Activated T-helper 17 cell treated with anti-CD3 and anti-CD28 coated beads, Interleukin-2, amount 50 U/mL, for 72 hours (primary cell): ENCODE results near the gene ANKUB1. TPM values are rescaled to one million over a fixed set of nuclear protein-coding genes. Genes with fewer than 3 reads are reported as not detected.

Experiments
- ATAC-seq: fragments of 150-1000 bp; cut with Tn5 transposase; replicated peaks from 2 replicates; pipeline ENCODE4 v1.10.0; 2021; ENCODE audit warnings: mild to moderate bottlenecking, moderate library complexity
- H3K27ac Mint-ChIP-seq: one replicate; pipeline ENCODE4 v1.8.0; 2022; ENCODE audit warnings: mixed read lengths
- H3K27me3 Mint-ChIP-seq: one replicate; pipeline ENCODE4 v1.8.0; 2022; ENCODE audit warnings: mixed read lengths
- H3K36me3 Mint-ChIP-seq: one replicate; pipeline ENCODE4 v1.8.0; 2022; ENCODE audit warnings: low read depth, mild to moderate bottlenecking, mixed read lengths
- H3K4me1 Mint-ChIP-seq: one replicate; pipeline ENCODE4 v1.8.0; 2022; ENCODE audit warnings: mixed read lengths
- H3K4me3 Mint-ChIP-seq: one replicate; pipeline ENCODE4 v1.8.0; 2022; ENCODE audit warnings: mild to moderate bottlenecking, mixed read lengths
- H3K9me3 Mint-ChIP-seq: one replicate; pipeline ENCODE4 v1.8.0; 2022; ENCODE audit warnings: mixed read lengths
- total RNA-seq, 2 donors: library from RNA; stranded (reverse); gene quantifications; one replicate each; pipeline ENCODE4 v1.2.3, GENCODE V29; 2022

ANKUB1 gene
- total RNA-seq, 2 donors from 2014 or later: not detected

DNA sequence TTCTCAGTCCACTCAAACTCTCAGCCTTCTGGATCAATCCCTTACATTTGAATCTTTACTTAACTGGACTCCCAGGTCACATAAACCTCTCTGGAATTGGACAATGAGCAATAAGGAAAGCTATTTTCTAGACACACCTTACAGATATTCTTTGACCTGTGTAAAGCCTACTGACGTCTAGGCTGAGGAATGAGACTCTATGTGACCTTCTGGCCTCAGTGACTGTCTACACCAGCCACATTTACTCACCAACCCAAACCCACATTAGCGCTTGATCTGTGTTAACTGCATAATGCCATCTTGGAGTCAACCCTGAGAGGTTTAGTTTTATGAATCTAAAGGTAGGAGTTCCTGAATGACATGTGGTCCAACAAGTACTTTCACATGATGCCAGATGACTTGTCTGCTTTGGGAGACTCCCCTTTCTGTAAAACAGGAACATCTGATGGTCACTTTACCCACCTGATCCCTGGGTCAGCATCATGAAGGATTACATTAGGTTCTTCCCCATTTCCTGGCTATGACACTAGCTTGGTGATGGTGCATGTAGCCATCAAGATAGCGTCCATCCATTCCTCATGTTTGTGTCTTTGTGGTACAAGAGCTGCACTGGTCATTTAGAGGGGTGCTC, 28.7 kb downstream of the ANKUB1 start:
- Mint-ChIP-seq H3K27me3 (peaks cover 12% of the 10 kb centered on the region), H3K4me1 (no peaks in the 10 kb centered on the region), H3K36me3 (no peaks in the 10 kb centered on the region), H3K9me3 (no peaks in the 10 kb centered on the region), H3K27ac (no peak overlapping the region), H3K4me3 (no peak overlapping the region)
- peak; percentile 21 for ATAC-seq

- H3K27ac Mint-ChIP-seq: no peak overlapping the region
- no peak for ATAC-seq
- H3K27me3 Mint-ChIP-seq: peaks cover 3% of the 10 kb centered on the region
- H3K36me3 Mint-ChIP-seq: peaks cover 23% of the 10 kb centered on the region
- no peaks in the 10 kb centered on the region for H3K9me3 Mint-ChIP-seq
- H3K4me3 Mint-ChIP-seq: peak overlapping the region; percentile 96
- no peaks in the 10 kb centered on the region for H3K4me1 Mint-ChIP-seq
Measured at GRCh38 chr3:149753717-149754116, 38.6 kb downstream of the ANKUB1 start.

DNA sequence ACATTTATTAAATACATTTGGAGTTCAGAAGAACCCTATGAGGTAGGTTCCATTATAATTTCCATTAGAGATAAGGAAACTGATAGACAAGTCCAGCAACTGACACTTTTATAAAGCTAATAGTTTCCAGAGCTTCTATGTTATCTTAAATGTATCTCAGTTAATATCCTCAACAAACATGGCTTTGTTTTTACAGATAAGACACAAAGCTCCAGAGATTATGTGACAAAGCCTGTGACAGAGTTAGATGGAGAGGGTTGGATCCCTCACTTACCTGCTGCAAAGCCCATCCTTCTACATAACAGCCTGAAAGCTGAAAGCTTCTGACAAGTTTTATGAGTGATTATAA, 39.6 kb downstream of the ANKUB1 start:
- peaks cover 32% of the 10 kb centered on the region for H3K36me3 Mint-ChIP-seq
- H3K27ac Mint-ChIP-seq: peak overlapping the region; percentile 95
- no peak for ATAC-seq
- peak overlapping the region; percentile 96 for H3K4me3 Mint-ChIP-seq
- H3K27me3 Mint-ChIP-seq: no peaks in the 10 kb centered on the region
- H3K4me1 Mint-ChIP-seq: peaks cover 8% of the 10 kb centered on the region
- H3K9me3 Mint-ChIP-seq: no peaks in the 10 kb centered on the region

DNA sequence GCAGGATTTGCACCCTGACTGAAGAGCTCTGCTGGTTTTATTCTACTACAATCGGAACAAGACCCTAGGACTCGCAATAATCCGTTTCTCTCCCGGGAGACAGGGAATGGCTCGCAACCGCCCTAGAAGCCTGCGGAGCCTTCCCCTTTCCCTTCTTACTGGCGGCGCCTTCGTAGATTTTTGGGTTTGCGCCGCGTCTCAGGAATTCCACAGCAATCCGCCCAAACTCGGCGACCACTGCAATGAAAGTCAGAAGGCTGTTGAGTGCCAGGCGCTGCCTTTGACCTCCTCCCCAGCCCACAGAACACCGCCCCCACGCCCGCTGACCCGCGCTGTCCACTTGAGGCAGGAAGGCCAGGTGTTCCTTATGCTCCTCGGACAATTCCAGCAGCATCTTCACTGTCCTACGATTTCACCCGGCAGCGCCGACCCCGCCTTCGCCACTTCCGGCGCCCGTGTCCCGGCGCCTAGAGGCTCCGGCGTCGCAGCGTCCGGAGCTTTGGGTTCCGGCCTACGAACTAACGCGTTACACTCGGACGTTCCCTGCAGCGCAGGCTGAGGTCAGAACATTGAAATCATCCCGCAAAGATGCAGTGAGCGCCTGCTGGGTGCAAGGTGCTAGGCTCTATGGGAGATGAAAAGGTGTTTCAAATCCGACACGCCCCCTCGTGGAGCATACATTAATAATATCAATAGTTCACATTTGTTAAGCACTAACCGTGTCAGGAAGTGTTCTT, 40.1 kb downstream of the ANKUB1 start, which contains the start of gene COMMD2:
Gene COMMD2, minus strand, starts transcription at position 439 of the 737 bp plus-strand sequence. Its CDS starts 45 bp downstream, at position 394.
- Mint-ChIP-seq H3K27ac (peak within 1 kb of the TSS; percentile 95), H3K4me3 (peak within 1 kb of the TSS; percentile 96), H3K4me1 (peaks cover 11% of the 10 kb centered on the region), H3K36me3 (peaks cover 38% of the 10 kb centered on the region), H3K9me3 (no peaks in the 10 kb centered on the region), H3K27me3 (no peaks in the 10 kb centered on the region)
- peak; percentile 99 for ATAC-seq

DNA sequence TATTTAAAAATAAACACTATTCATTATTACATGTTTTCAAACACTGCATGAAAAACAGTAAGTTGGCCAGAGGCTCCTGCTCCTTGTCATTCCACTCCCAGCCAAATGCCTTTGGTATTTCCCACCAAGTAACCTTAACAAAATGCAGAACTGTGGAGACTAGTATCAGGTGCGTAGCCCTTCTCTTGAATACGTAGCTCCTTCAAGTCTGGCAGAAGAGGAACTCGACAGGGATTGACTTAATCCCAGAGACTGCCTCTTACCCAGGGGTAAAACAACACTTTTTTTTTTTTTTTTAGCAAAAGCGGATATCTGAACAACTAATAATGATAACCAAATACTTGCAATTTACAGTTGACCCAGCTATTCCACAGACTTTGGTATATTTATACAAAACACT, 40.8 kb downstream of the ANKUB1 start:
- Mint-ChIP-seq H3K36me3 (peaks cover 44% of the 10 kb centered on the region), H3K27ac (peak overlapping the region; percentile 95), H3K4me1 (peaks cover 14% of the 10 kb centered on the region), H3K4me3 (peak overlapping the region; percentile 96), H3K27me3 (no peaks in the 10 kb centered on the region), H3K9me3 (no peaks in the 10 kb centered on the region)
- ATAC-seq: no peak

- ATAC-seq: no peak
- H3K9me3 Mint-ChIP-seq: no peaks in the 10 kb centered on the region
- H3K27me3 Mint-ChIP-seq: no peaks in the 10 kb centered on the region
- no peak overlapping the region for H3K4me3 Mint-ChIP-seq
- H3K36me3 Mint-ChIP-seq: peaks cover 96% of the 10 kb centered on the region
- no peak overlapping the region for H3K27ac Mint-ChIP-seq
- peaks cover 21% of the 10 kb centered on the region for H3K4me1 Mint-ChIP-seq
Measured at GRCh38 chr3:149744606-149745005, 47.7 kb downstream of the ANKUB1 start.

GRCh38 chr3:149744151-149744550, 48.2 kb downstream of the ANKUB1 start:
- no peak for ATAC-seq
- Mint-ChIP-seq H3K4me3 (no peak overlapping the region), H3K9me3 (no peaks in the 10 kb centered on the region), H3K36me3 (peaks cover 96% of the 10 kb centered on the region), H3K27ac (no peak overlapping the region), H3K27me3 (no peaks in the 10 kb centered on the region), H3K4me1 (peaks cover 21% of the 10 kb centered on the region)

DNA sequence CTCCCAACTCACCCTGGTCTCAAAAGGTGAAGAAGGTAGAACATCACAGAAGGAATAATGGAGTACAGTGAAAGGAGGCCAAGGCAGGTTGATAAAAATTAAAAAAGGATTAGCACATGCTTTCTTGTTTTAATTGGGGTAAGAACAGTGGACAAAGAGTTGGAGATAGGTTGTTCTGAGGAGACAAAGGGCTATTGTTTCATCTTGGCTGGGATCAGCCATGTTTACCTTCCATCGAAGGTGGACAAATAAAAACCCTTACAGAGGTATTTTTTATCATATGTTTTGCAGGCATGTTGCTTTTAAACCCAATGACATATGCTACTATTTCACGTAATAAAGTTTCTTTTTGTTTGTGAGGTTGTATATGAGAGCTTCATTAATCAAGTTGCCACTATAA, 53.0 kb downstream of the ANKUB1 start:
- Mint-ChIP-seq H3K27me3 (no peaks in the 10 kb centered on the region), H3K4me1 (no peaks in the 10 kb centered on the region), H3K9me3 (no peaks in the 10 kb centered on the region), H3K27ac (peak overlapping the region; percentile 18), H3K4me3 (no peak overlapping the region), H3K36me3 (peaks cover 62% of the 10 kb centered on the region)
- no peak for ATAC-seq

- peak; percentile 81 for ATAC-seq
- Mint-ChIP-seq H3K36me3 (peaks cover 56% of the 10 kb centered on the region), H3K27ac (peak overlapping the region; percentile 18), H3K9me3 (no peaks in the 10 kb centered on the region), H3K4me3 (no peak overlapping the region), H3K4me1 (no peaks in the 10 kb centered on the region), H3K27me3 (no peaks in the 10 kb centered on the region)
Measured at GRCh38 chr3:149738876-149739275, 53.5 kb downstream of the ANKUB1 start.

GRCh38 chr3:149736953-149737205, 55.5 kb downstream of the ANKUB1 start:
- H3K9me3 Mint-ChIP-seq: no peaks in the 10 kb centered on the region
- H3K36me3 Mint-ChIP-seq: peaks cover 40% of the 10 kb centered on the region
- ATAC-seq: no peak
- H3K27ac Mint-ChIP-seq: no peak overlapping the region
- no peak overlapping the region for H3K4me3 Mint-ChIP-seq
- no peaks in the 10 kb centered on the region for H3K27me3 Mint-ChIP-seq
- H3K4me1 Mint-ChIP-seq: no peaks in the 10 kb centered on the region

- Mint-ChIP-seq H3K9me3 (no peaks in the 10 kb centered on the region), H3K36me3 (peaks cover 35% of the 10 kb centered on the region), H3K4me3 (no peak overlapping the region), H3K27me3 (no peaks in the 10 kb centered on the region), H3K27ac (no peak overlapping the region), H3K4me1 (no peaks in the 10 kb centered on the region)
- no peak for ATAC-seq
Measured at GRCh38 chr3:149736175-149736952, 56.0 kb downstream of the ANKUB1 start.

- no peak overlapping the region for H3K27ac Mint-ChIP-seq
Measured at GRCh38 chr3:149732234-149732633, 60.1 kb downstream of the ANKUB1 start.

DNA sequence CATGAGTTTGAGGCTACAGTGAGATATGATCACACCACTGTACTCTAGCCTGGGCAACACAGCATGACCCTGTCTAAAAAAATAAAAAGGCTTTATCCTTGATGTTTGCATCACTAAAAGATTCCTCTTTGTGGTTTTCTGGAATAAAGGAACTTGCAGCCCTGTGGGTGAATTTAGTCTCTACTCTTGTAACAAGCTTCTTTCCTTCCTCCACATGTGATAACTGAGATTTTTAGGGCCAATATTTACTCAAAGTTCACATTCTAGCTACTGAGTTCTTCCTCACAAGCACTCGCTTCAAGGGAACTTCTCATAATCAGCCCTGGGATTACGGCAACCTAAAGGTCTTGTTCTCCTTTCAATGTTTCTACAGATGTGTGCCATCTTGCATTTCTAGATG, 64.7 kb downstream of the ANKUB1 start:
- ATAC-seq: peak; percentile 6
- Mint-ChIP-seq H3K4me3 (no peak overlapping the region), H3K9me3 (peaks cover 4% of the 10 kb centered on the region), H3K27me3 (peaks cover 9% of the 10 kb centered on the region), H3K27ac (no peak overlapping the region), H3K4me1 (peaks cover 5% of the 10 kb centered on the region), H3K36me3 (no peaks in the 10 kb centered on the region)

More at GRCh38 chr3:149732234-149732633, 60.1 kb downstream of the ANKUB1 start:
- ATAC-seq: no peak
- no peak overlapping the region for H3K4me3 Mint-ChIP-seq
- H3K27me3 Mint-ChIP-seq: no peaks in the 10 kb centered on the region
- no peaks in the 10 kb centered on the region for H3K9me3 Mint-ChIP-seq
- H3K36me3 Mint-ChIP-seq: no peaks in the 10 kb centered on the region
- H3K4me1 Mint-ChIP-seq: no peaks in the 10 kb centered on the region

DNA sequence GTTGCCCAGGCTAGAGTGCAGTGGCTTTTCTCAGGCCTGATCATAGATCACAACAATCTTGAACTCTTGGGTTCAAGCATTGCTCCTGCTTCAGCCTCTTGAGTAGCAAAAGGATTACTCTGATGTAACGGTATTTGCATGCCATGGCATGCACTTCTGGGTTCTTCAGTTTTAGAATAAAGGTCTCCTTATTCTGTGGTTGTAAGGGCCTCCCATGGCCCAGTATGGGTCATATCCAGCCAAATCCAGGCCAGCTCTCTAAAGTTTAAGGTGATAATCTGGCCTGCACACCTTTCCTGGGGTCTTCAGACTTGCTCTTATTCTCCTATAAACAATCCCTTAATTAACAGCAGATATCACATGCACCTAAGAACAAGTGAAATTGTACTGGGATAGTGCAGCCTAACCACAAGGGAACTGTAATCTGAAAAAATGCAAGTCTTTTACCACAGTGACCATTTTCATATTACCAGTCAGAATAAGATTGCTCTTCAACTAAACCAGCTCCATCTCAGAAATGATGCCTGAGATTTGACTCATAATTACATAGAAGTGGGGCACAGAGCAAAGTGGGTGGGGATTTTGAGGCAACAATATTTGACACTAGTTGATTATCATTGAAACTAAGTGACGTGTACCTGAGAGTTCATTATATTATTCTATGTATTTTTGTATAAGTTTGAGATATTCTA, 65.5 kb downstream of the ANKUB1 start:
- H3K27me3 Mint-ChIP-seq: peaks cover 10% of the 10 kb centered on the region
- no peak overlapping the region for H3K4me3 Mint-ChIP-seq
- peak; percentile 96 for ATAC-seq
- peaks cover 5% of the 10 kb centered on the region for H3K4me1 Mint-ChIP-seq
- H3K27ac Mint-ChIP-seq: peak overlapping the region; percentile 50
- peaks cover 4% of the 10 kb centered on the region for H3K9me3 Mint-ChIP-seq
- H3K36me3 Mint-ChIP-seq: no peaks in the 10 kb centered on the region
